SK-N-SH (cell line): Measurements from ENCODE around the gene TMEM145. TPM values are rescaled to one million over a fixed set of nuclear protein-coding genes. Genes with fewer than 3 reads are reported as not detected.
A peak's percentile ranks its signal among the peaks of the same experiment; 100 is the strongest.

Experiments
- CTCF ChIA-PET: fragments of 300-600, 350-600 bp; formaldehyde crosslinking; extraction: SDS; loops from one replicate; lab custom pipeline; 2021; lab: Yijun Ruan, JAX
- POLR2A ChIA-PET: fragments of 350-600 bp; sonication (Branson Sonifier 250); formaldehyde crosslinking; extraction: SDS; loops from one replicate; lab custom pipeline; 2020; ENCODE audit warnings: antibody characterized with exemption, inconsistent platforms; lab: Yijun Ruan, JAX
- DNase-seq: peaks from one replicate; pipeline ENCODE4 v3.0.0; 2012
- H2AFZ ChIP-seq: fragments of 200-600 bp; sonication (generic); 2 replicates; pipeline ENCODE4 v1.8.1; 2016; ENCODE audit warnings: antibody characterized with exemption, mild to moderate bottlenecking, low read depth
- H3F3A ChIP-seq: fragments of 200-600 bp; sonication (generic); replicated peaks from 2 replicates; pipeline ENCODE3; 2016; ENCODE audit warnings: antibody characterized with exemption, mild to moderate bottlenecking; ENCODE audit not compliant: insufficient read depth
- H3K27ac ChIP-seq, 2 experiments: fragments of 200-500 bp in 1 of 2; fragments of 200-600 bp in 1 of 2; sonication (Bioruptor generic) in 1 of 2; sonication (generic), shearing (Covaris generic) in 1 of 2; 2 replicates each; pipeline versions ENCODE4 v1.5.1 to v1.6.1; 2014 to 2016; ENCODE audit warnings: low read depth in 2 of 2, inconsistent platforms in 1 of 2, low read length in 1 of 2, mild to moderate bottlenecking in 1 of 2, mixed read lengths in 1 of 2
- H3K27me3 ChIP-seq: fragments of 200-600 bp; sonication (generic), shearing (Covaris generic); 2 replicates; pipeline ENCODE4 v1.6.1; 2016; ENCODE audit warnings: mixed run types; ENCODE audit not compliant: insufficient read depth
- H3K36me3 ChIP-seq, 2 experiments: fragments of 200-500 bp in 1 of 2; fragments of 200-600 bp in 1 of 2; sonication (Bioruptor generic) in 1 of 2; sonication (generic) in 1 of 2; replicated peaks in 1 of 2; 2 replicates each; pipeline versions ENCODE3 to v1.5.1; 2014 to 2016; ENCODE audit warnings: low read length in 1 of 2, mild to moderate bottlenecking in 1 of 2; ENCODE audit not compliant: insufficient read depth in 2 of 2, control insufficient read depth in 1 of 2
- H3K4me1 ChIP-seq, 2 experiments: fragments of 200-500 bp in 1 of 2; fragments of 200-600 bp in 1 of 2; sonication (Bioruptor generic) in 1 of 2; sonication (generic), shearing (Covaris generic) in 1 of 2; 2 replicates each; pipeline versions ENCODE4 v1.5.1 to v1.6.1; 2014 to 2016; ENCODE audit warnings: low read depth in 1 of 2, low read length in 1 of 2, mixed run types in 1 of 2; ENCODE audit not compliant: insufficient read depth in 2 of 2, control insufficient read depth in 1 of 2
- H3K4me2 ChIP-seq: fragments of 200-600 bp; sonication (generic), shearing (Covaris generic); 2 replicates; pipeline ENCODE4 v1.6.1; 2017; ENCODE audit warnings: mixed run types
- H3K4me3 ChIP-seq, 2 experiments: fragments of 200-500 bp in 1 of 2; fragments of 200-600 bp in 1 of 2; sonication (Bioruptor generic) in 1 of 2; sonication (generic), shearing (Covaris generic) in 1 of 2; 2 replicates each; pipeline versions ENCODE4 v1.5.1 to v1.8.1; 2014 to 2016; ENCODE audit warnings: low read depth in 2 of 2, inconsistent platforms in 1 of 2, low read length in 1 of 2, mild to moderate bottlenecking in 1 of 2, mixed read lengths in 1 of 2, moderate library complexity in 1 of 2
- H3K79me2 ChIP-seq: fragments of 200-600 bp; sonication (generic); 2 replicates; pipeline ENCODE4 v1.8.1; 2017; ENCODE audit warnings: mild to moderate bottlenecking; ENCODE audit not compliant: insufficient read depth
- H3K9ac ChIP-seq: fragments of 200-600 bp; sonication (generic); 2 replicates; pipeline ENCODE4 v1.6.1; 2017; ENCODE audit warnings: mixed run types
- H3K9me2 ChIP-seq: fragments of 200-600 bp; sonication (generic); 2 replicates; pipeline ENCODE4 v1.6.1; 2017; ENCODE audit warnings: mixed run types
- H3K9me3 ChIP-seq: fragments of 200-600 bp; sonication (generic); 2 replicates; pipeline ENCODE4 v1.6.1; 2017; ENCODE audit warnings: mixed run types, mild to moderate bottlenecking, moderate library complexity
- H4K20me1 ChIP-seq: fragments of 200-600 bp; sonication (generic); 2 replicates; pipeline ENCODE4 v1.6.1; 2017; ENCODE audit warnings: mild to moderate bottlenecking, mixed run types; ENCODE audit not compliant: insufficient read depth
- CHD2 ChIP-seq: fragments of 150-350 bp; IDR thresholded peaks from 2 replicates; pipeline ENCODE4 v1.6.1; 2018; ENCODE audit warnings: low read length; ENCODE audit not compliant: partially characterized antibody
- ELF1 ChIP-seq: IDR thresholded peaks from 2 replicates; pipeline ENCODE4 v1.4.0; 2012
- EP300 ChIP-seq, 2 experiments: IDR thresholded peaks; 2 replicates each; pipeline versions ENCODE4 v1.4.0 to v1.6.1; 2012; ENCODE audit warnings: borderline replicate concordance in 1 of 2, low read depth in 1 of 2, low read length in 1 of 2
- FOXJ3 ChIP-seq: sonication (generic); formaldehyde crosslinking; IDR thresholded peaks from 2 replicates; pipeline ENCODE4 v1.5.1; 2020; ENCODE audit warnings: mild to moderate bottlenecking, missing genetic modification reagents
- GABPA ChIP-seq: IDR thresholded peaks from 2 replicates; pipeline ENCODE4 v1.4.0; 2012; ENCODE audit warnings: low read depth, mild to moderate bottlenecking
- GATA2 ChIP-seq: sonication (generic); formaldehyde crosslinking; IDR thresholded peaks from 2 replicates; pipeline ENCODE4 v1.5.0; 2020; ENCODE audit warnings: mild to moderate bottlenecking, missing genetic modification reagents
- JUND ChIP-seq: IDR thresholded peaks from 2 replicates; pipeline ENCODE4 v1.4.0; 2012
- MXI1 ChIP-seq: IDR thresholded peaks from 2 replicates; pipeline ENCODE4 v1.6.1; 2012; ENCODE audit warnings: mild to moderate bottlenecking, low read depth, low read length, improper control_type of control experiment
- NFIC ChIP-seq: IDR thresholded peaks from 2 replicates; pipeline ENCODE4 v1.4.0; 2012; ENCODE audit warnings: borderline replicate concordance
- NRF1 ChIP-seq: IDR thresholded peaks from 2 replicates; pipeline ENCODE4 v1.6.1; 2012; ENCODE audit warnings: low read depth, mild to moderate bottlenecking, low read length
- PBX3 ChIP-seq: IDR thresholded peaks from 2 replicates; pipeline ENCODE4; 2012
- POLR2AphosphoS5 ChIP-seq: IDR thresholded peaks from 2 replicates; pipeline ENCODE4 v1.6.1; 2012; ENCODE audit warnings: low read depth, low read length
- RAD21 ChIP-seq: IDR thresholded peaks from 2 replicates; pipeline ENCODE4 v1.6.1; 2012; ENCODE audit warnings: mild to moderate bottlenecking, low read length
- RCOR1 ChIP-seq: fragments of 150-350 bp; IDR thresholded peaks from 2 replicates; pipeline ENCODE4 v1.6.1; 2017; ENCODE audit warnings: antibody characterized with exemption, low read length
- SIN3A ChIP-seq: IDR thresholded peaks from 2 replicates; pipeline ENCODE4 v1.6.1; 2012; ENCODE audit warnings: low read depth, mild to moderate bottlenecking, low read length, moderate library complexity, borderline replicate concordance
- SMC3 ChIP-seq: IDR thresholded peaks from 2 replicates; pipeline ENCODE4 v1.6.1; 2012; ENCODE audit warnings: low read depth, low read length, improper control_type of control experiment
- TAF1 ChIP-seq: IDR thresholded peaks from 2 replicates; pipeline ENCODE4 v1.6.1; 2012; ENCODE audit warnings: low read depth, mild to moderate bottlenecking, low read length, moderate library complexity, borderline replicate concordance
- TEAD4 ChIP-seq: IDR thresholded peaks from 2 replicates; pipeline ENCODE4 v1.4.0; 2012; ENCODE audit warnings: mild to moderate bottlenecking, borderline replicate concordance; ENCODE audit not compliant: insufficient read depth
- USF1 ChIP-seq: IDR thresholded peaks from 2 replicates; pipeline ENCODE4 v1.4.0; 2012; ENCODE audit warnings: low read depth, borderline replicate concordance
- YY1 ChIP-seq: IDR thresholded peaks from 2 replicates; pipeline ENCODE4 v1.4.0; 2012; ENCODE audit warnings: low read depth, mild to moderate bottlenecking
- WGBS: methylation state at CpG from one replicate; pipeline ENCODE4 v1.1.6; 2017; ENCODE audit warnings: low lambda C conversion rate; 5-methylcytosine and 5-hydroxymethylcytosine counted together
- polyA plus RNA-seq, 3 experiments: library from polyadenylated mRNA; depleted of rRNA; stranded (reverse); fragments of >200 nt; gene quantifications; 2 replicates each; pipeline ENCODE4 v1.2.3, GENCODE V29; 2012
- TF ChIP-seq, protein P1 (sequence below): IDR thresholded peaks from 2 replicates; pipeline ENCODE4 v1.4.0; 2012; ENCODE audit warnings: low read depth, borderline replicate concordance

The TMEM145 gene
- polyA plus RNA-seq, 1 of the 3 experiments (the other 2 are of a cell fraction): 2.0 TPM

GRCh38 chr19:42322305-42322704 lies 9.2 kb downstream of the TMEM145 start (continued):
- TF ChIP-seq, protein P1, sequence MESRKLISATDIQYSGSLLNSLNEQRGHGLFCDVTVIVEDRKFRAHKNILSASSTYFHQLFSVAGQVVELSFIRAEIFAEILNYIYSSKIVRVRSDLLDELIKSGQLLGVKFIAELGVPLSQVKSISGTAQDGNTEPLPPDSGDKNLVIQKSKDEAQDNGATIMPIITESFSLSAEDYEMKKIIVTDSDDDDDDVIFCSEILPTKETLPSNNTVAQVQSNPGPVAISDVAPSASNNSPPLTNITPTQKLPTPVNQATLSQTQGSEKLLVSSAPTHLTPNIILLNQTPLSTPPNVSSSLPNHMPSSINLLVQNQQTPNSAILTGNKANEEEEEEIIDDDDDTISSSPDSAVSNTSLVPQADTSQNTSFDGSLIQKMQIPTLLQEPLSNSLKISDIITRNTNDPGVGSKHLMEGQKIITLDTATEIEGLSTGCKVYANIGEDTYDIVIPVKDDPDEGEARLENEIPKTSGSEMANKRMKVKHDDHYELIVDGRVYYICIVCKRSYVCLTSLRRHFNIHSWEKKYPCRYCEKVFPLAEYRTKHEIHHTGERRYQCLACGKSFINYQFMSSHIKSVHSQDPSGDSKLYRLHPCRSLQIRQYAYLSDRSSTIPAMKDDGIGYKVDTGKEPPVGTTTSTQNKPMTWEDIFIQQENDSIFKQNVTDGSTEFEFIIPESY: no peak
- TF ChIP-seq EP300 (IDR thresholded peaks at IDR 0.05; ENCODE audit: borderline replicate concordance in 1 of 2, low read depth in 1 of 2, low read length in 1 of 2) (no peak), GABPA (no peak)

- Histone ChIP-seq H3F3A (no peaks in the 10 kb centered on the region), H4K20me1 (no peaks in the 10 kb centered on the region; the same call in 1 of the 2 replicates), H3K79me2 (peaks cover 29% of the 10 kb centered on the region), H3K9me3 (no peaks in the 10 kb centered on the region), H3K4me2 (no peak overlapping the region), H3K4me1 (peaks cover 8 to 16% of the 10 kb centered on the region in 2 experiments; a peak in 1 of 4 replicates), H3K27ac (no peak overlapping the region), H2AFZ (no peak overlapping the region), H3K4me3 (no peak overlapping the region), H3K36me3 (no peaks in the 10 kb centered on the region), H3K9me2 (no peaks in the 10 kb centered on the region), H3K9ac (no peak overlapping the region), H3K27me3 (no peaks in the 10 kb centered on the region)
- DNase-seq: no peak
- WGBS: 97% methylated on average over 19 of the region's 29 CpGs
- ChIA-PET CTCF (interaction anchor here (1.6 to 1.9 kb wide), 3 partner anchors 11 to 27 kb away, joined by 4 read pairs; partner anchors contain the start of genes PAFAH1B3 and PRR19), POLR2A (no interaction called here)
- TF ChIP-seq POLR2AphosphoS5: no peak
- no peak for TF ChIP-seq USF1
- TF ChIP-seq, all 33 proteins: peak for 0
Observed at GRCh38 chr19:42323473-42323851, 10.4 kb downstream of the TMEM145 start.

DNA sequence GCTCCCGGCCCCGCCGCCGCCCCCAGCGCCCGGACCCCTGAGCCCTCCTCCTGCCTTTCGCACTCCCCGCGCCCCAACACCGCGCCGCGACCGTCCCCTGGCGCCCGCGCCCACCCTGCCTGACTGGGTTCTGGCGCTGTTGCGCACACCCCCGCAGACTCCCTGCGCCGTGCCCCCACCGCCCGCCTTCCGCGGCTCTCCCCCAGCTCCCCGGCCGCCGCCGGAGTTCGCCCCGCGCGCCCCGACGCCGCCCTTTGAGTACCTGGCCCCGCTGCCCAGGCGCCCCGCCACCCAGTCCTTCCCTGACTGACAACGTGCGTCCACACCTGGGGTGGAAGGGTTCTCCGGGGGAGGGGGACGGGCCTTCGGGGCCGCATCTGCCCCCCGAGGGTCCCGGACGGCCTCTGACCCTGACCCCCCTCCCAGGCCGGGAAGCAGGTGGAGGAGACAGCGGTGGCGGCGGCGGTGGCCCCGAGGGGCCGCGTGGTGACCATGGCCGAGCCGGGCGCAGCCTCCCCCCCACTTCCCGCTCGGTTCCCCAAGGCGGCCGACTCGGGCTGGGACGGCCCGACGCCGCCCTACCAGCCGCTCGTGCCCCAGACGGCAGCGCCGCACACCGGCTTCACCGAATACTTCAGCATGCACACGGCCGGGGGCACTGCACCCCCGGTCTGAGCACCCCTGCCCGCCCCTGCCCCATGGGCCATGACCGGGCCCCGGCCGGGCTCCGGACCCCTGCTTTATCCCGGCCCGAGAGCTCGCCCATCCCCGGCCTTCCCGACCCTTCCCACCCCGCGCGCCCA lies 10.9 kb downstream of the TMEM145 start:
- POLR2A ChIA-PET: no interaction called here
- Histone ChIP-seq H3K79me2 (peaks cover 35% of the 10 kb centered on the region), H3K27me3 (no peaks in the 10 kb centered on the region), H3K9me3 (no peaks in the 10 kb centered on the region), H3F3A (no peaks in the 10 kb centered on the region), H3K27ac (no peak overlapping the region), H2AFZ (no peak overlapping the region), H3K36me3 (no peaks in the 10 kb centered on the region), H4K20me1 (no peaks in the 10 kb centered on the region; the same call in 1 of the 2 replicates), H3K9me2 (no peaks in the 10 kb centered on the region), H3K4me1 (peaks cover 8 to 16% of the 10 kb centered on the region in 2 experiments; a peak in 1 of 4 replicates), H3K4me2 (no peak overlapping the region), H3K9ac (no peak overlapping the region), H3K4me3 (no peak overlapping the region)
- CTCF ChIA-PET: interaction anchor here (1.6 to 1.9 kb wide), 3 partner anchors 12 to 28 kb away, joined by 4 read pairs; partner anchors contain the start of genes PAFAH1B3 and PRR19
- DNase-seq: peak; percentile 54
- WGBS: 79% methylated on average over 74 of the region's 92 CpGs
- TF ChIP-seq RAD21 (no peak), RCOR1 (no peak), NRF1 (no peak), YY1 (no peak), FOXJ3 (CRISPR knock-in tag) (no peak), EP300 (IDR thresholded peaks at IDR 0.05; ENCODE audit: borderline replicate concordance in 1 of 2, low read depth in 1 of 2, low read length in 1 of 2) (no peak), GATA2 (CRISPR knock-in tag) (no peak), JUND (no peak), TEAD4 (no peak), PBX3 (no peak), ELF1 (no peak), SIN3A (no peak), MXI1 (no peak), SMC3 (no peak), NFIC (no peak), TAF1 (no peak), USF1 (no peak), CHD2 (no peak)
